K562 (cell line): ENCODE measurements around the gene UBE2N.

ENCODE experiments used
- BDP1 ChIP-seq: IDR thresholded peaks from 3 replicates; pipeline ENCODE4 v1.6.1; 2011; ENCODE audit not compliant: insufficient read length, insufficient read depth
- MTA1 ChIP-seq: fragments of 450-650 bp; IDR thresholded peaks from 2 replicates; pipeline ENCODE4 v1.6.1; 2017; ENCODE audit warnings: borderline replicate concordance
- PCBP2 ChIP-seq: fragments of 200-400 bp; formaldehyde crosslinking; IDR thresholded peaks from 2 replicates; pipeline ENCODE4 v1.6.1; 2018; ENCODE audit warnings: low read length, low read depth, mild to moderate bottlenecking, moderate library complexity; ENCODE audit not compliant: poor library complexity, severe bottlenecking
- PHF21A ChIP-seq: fragments of 450-650 bp; IDR thresholded peaks from 2 replicates; pipeline ENCODE4 v1.6.1; 2017; ENCODE audit warnings: low read depth, borderline replicate concordance
- SMC3 ChIP-seq: conservative IDR thresholded peaks from 2 replicates; pipeline ENCODE4 v1.6.1; 2011; ENCODE audit warnings: low read depth, low read length, improper control_type of control experiment; ENCODE audit not compliant: insufficient read depth
- SP2 ChIP-seq: IDR thresholded peaks from 2 replicates; pipeline ENCODE4 v1.6.1; 2011; ENCODE audit warnings: mild to moderate bottlenecking, low read depth, low read length, moderate library complexity; ENCODE audit not compliant: poor library complexity, severe bottlenecking; ENCODE audit errors: extremely low read depth

DNA sequence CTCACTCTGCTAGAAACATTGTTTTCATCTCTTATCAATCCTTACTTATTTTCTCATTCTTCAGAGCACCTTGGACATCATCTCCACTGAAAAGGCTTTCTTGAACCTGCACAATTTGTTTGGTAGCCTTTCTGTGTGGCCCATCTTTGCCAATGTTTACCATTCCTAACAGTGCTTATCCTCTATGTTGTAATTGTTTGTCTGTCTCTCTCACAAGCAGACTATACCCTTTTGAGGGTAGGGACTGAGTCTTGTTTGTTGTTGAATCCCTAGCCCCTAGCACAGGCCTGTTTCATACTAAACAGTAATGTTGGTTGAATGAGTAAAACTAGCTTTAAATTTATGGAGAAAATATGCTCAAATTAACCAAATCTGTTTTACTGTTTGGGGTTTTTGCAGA lies 34.8 kb upstream of the UBE2N start:
- TF ChIP-seq PHF21A (no peak), BDP1 (no peak), PCBP2 (no peak), SP2 (no peak), MTA1 (no peak), SMC3 (no peak)
